ENCODE data around the gene MYO5A.
"Not testable (repeated sequence)": the region's sequence is repeated elsewhere in the genome, so short reads cannot be mapped to it uniquely, and the experiment has no call there.

MYO5A gene

GRCh38 chr15:52462806-52463360 is 65.8 kb downstream of the MYO5A start:
- DNase-seq (ENCODE audit: low read depth) = peak; percentile 36
- no peak for TF ChIP-seq CTCF (IDR thresholded peaks at IDR 0.05; ENCODE audit: insufficient read depth, low read depth, low read length, missing control alignments)
- no peak overlapping the region for H3K4me3 ChIP-seq (ENCODE audit: low read depth, low read length)

- H3K4me3 ChIP-seq (ENCODE audit: low read depth, low read length); DNase-seq (ENCODE audit: low read depth): not testable (repeated sequence)
Observed at GRCh38 chr15:52459701-52460100, 69.0 kb downstream of the MYO5A start.

GRCh38 chr15:52459265-52459664 is 69.4 kb downstream of the MYO5A start:
- H3K4me3 ChIP-seq (ENCODE audit: low read depth, low read length); DNase-seq (ENCODE audit: low read depth): not testable (repeated sequence)

- H3K4me3 ChIP-seq (ENCODE audit: low read depth, low read length) = no peak overlapping the region
- no peak for TF ChIP-seq CTCF (IDR thresholded peaks at IDR 0.05; ENCODE audit: insufficient read depth, low read depth, low read length, missing control alignments)
- no peak for DNase-seq (ENCODE audit: low read depth)
Observed at GRCh38 chr15:52448011-52448890, 80.4 kb downstream of the MYO5A start.

GRCh38 chr15:52445954-52446353 is 82.7 kb downstream of the MYO5A start:
- no peak for DNase-seq (ENCODE audit: low read depth)
- no peak overlapping the region for H3K4me3 ChIP-seq (ENCODE audit: low read depth, low read length)
- no peak for TF ChIP-seq CTCF (IDR thresholded peaks at IDR 0.05; ENCODE audit: insufficient read depth, low read depth, low read length, missing control alignments)

GRCh38 chr15:52445553-52445952 is 83.1 kb downstream of the MYO5A start:
- no peak for DNase-seq (ENCODE audit: low read depth)

GRCh38 chr15:52443205-52443604 is 85.5 kb downstream of the MYO5A start:
- H3K4me3 ChIP-seq (ENCODE audit: low read depth, low read length); DNase-seq (ENCODE audit: low read depth): not testable (repeated sequence)

More at GRCh38 chr15:52445553-52445952, 83.1 kb downstream of the MYO5A start:
- H3K4me3 ChIP-seq (ENCODE audit: low read depth, low read length) = no peak overlapping the region
- no peak for TF ChIP-seq CTCF (IDR thresholded peaks at IDR 0.05; ENCODE audit: insufficient read depth, low read depth, low read length, missing control alignments)

GRCh38 chr15:52441841-52442240 is 86.8 kb downstream of the MYO5A start:
- H3K4me3 ChIP-seq (ENCODE audit: low read depth, low read length) = no peak overlapping the region
- TF ChIP-seq CTCF (IDR thresholded peaks at IDR 0.05; ENCODE audit: insufficient read depth, low read depth, low read length, missing control alignments) = no peak
- no peak for DNase-seq (ENCODE audit: low read depth)

All from GM12865 (cell line).